SK-N-SH treated with all-trans-retinoic acid at 6 μM for 48 hours (cell line): ENCODE data around the gene PUM2.

Experiments
- ATAC-seq: fragments of 200-7000 bp; cut with Tn5 transposase; 3 replicates; pipeline ENCODE4 v1.9.1; 2020; ENCODE audit warnings: mild to moderate bottlenecking, moderate library complexity
- ARNTL ChIP-seq: fragments of 450-650 bp; formaldehyde crosslinking; IDR thresholded peaks from 2 replicates; pipeline ENCODE4 v1.5.0; 2020; ENCODE audit warnings: low read depth, mild to moderate bottlenecking, moderate library complexity, borderline replicate concordance
- BACH2 ChIP-seq: fragments of 250-450 bp; sonication (Bioruptor Pico); IDR thresholded peaks from 2 replicates; pipeline ENCODE4 v1.9.0; 2021; ENCODE audit warnings: mild to moderate bottlenecking, borderline replicate concordance
- CREB5 ChIP-seq: fragments of 250-450 bp; sonication (Bioruptor Pico); IDR thresholded peaks from 2 replicates; pipeline ENCODE4 v1.5.1; 2020; ENCODE audit warnings: low read depth, mild to moderate bottlenecking, moderate library complexity
- CSDC2 ChIP-seq: fragments of 250-450 bp; sonication (Bioruptor Pico); IDR thresholded peaks from 2 replicates; pipeline ENCODE4 v1.5.0; 2020; ENCODE audit warnings: mild to moderate bottlenecking, moderate library complexity
- CSRNP3 ChIP-seq: fragments of 250-450 bp; sonication (Bioruptor Pico); IDR thresholded peaks from 2 replicates; pipeline ENCODE4 v1.5.1; 2021; ENCODE audit warnings: mild to moderate bottlenecking, moderate library complexity
- ESRRG ChIP-seq: fragments of 250-450 bp; sonication (Bioruptor Pico); IDR thresholded peaks from 2 replicates; pipeline ENCODE4 v1.6.1; 2021; ENCODE audit warnings: mild to moderate bottlenecking
- ISL1 ChIP-seq: fragments of 250-450 bp; sonication (Bioruptor Pico); IDR thresholded peaks from 2 replicates; pipeline ENCODE4 v2.1.2; 2022; ENCODE audit warnings: mild to moderate bottlenecking, moderate library complexity
- OSR1 ChIP-seq: fragments of 250-450 bp; sonication (Bioruptor Pico); IDR thresholded peaks from 2 replicates; pipeline ENCODE4 v1.8.0; 2022; ENCODE audit warnings: moderate library complexity, mild to moderate bottlenecking, inconsistent platforms
- PATZ1 ChIP-seq: fragments of 250-450 bp; sonication (Bioruptor Pico); IDR thresholded peaks from 2 replicates; pipeline ENCODE4 v1.8.0; 2020; ENCODE audit warnings: mild to moderate bottlenecking, moderate library complexity, borderline replicate concordance
- PPARA ChIP-seq: fragments of 250-450 bp; sonication (Bioruptor Pico); IDR thresholded peaks from 2 replicates; pipeline ENCODE4 v1.5.0; 2020; ENCODE audit warnings: mild to moderate bottlenecking, borderline replicate concordance
- RARB ChIP-seq: fragments of 250-450 bp; sonication (Bioruptor Pico); IDR thresholded peaks from 2 replicates; pipeline ENCODE4 v1.8.0; 2021; ENCODE audit warnings: mild to moderate bottlenecking, moderate library complexity
- SNAI2 ChIP-seq: fragments of 250-450 bp; sonication (Bioruptor Pico); IDR thresholded peaks from 2 replicates; pipeline ENCODE4 v1.5.0; 2020; ENCODE audit warnings: mild to moderate bottlenecking, moderate library complexity
- TCF4 ChIP-seq: fragments of 250-450 bp; sonication (Bioruptor Pico); IDR thresholded peaks from 2 replicates; pipeline ENCODE4 v1.8.0; 2021; ENCODE audit warnings: mild to moderate bottlenecking, moderate library complexity, borderline replicate concordance
- TOX ChIP-seq: fragments of 250-450 bp; sonication (Bioruptor Pico); IDR thresholded peaks from 2 replicates; pipeline ENCODE4 v1.8.0; 2021; ENCODE audit warnings: mild to moderate bottlenecking, moderate library complexity, borderline replicate concordance
- TSHZ2 ChIP-seq: fragments of 250-450 bp; sonication (Bioruptor Pico); IDR thresholded peaks from 2 replicates; pipeline ENCODE4 v1.5.0; 2020; ENCODE audit warnings: mild to moderate bottlenecking, moderate library complexity
- ZC3H10 ChIP-seq: fragments of 250-450 bp; sonication (Bioruptor Pico); IDR thresholded peaks from 2 replicates; pipeline ENCODE4 v1.5.1; 2021; ENCODE audit warnings: mild to moderate bottlenecking, moderate library complexity
- ZFP3 ChIP-seq: fragments of 250-450 bp; sonication (Bioruptor Pico); IDR thresholded peaks from 2 replicates; pipeline ENCODE4 v1.5.0; 2020; ENCODE audit warnings: mild to moderate bottlenecking, moderate library complexity
- ZFP30 ChIP-seq: fragments of 450-650 bp; formaldehyde crosslinking; IDR thresholded peaks from 2 replicates; pipeline ENCODE4 v1.5.0; 2022; ENCODE audit warnings: mild to moderate bottlenecking, moderate library complexity
- ZNF565 ChIP-seq: fragments of 450-650 bp; formaldehyde crosslinking; conservative IDR thresholded peaks from 2 replicates; pipeline ENCODE4 v1.5.0; 2020; ENCODE audit warnings: low read depth, mild to moderate bottlenecking, moderate library complexity
- ZNF70 ChIP-seq: fragments of 450-650 bp; formaldehyde crosslinking; IDR thresholded peaks from 2 replicates; pipeline ENCODE4 v1.5.0; 2020; ENCODE audit warnings: mild to moderate bottlenecking, moderate library complexity
- ZNF8 ChIP-seq: fragments of 450-650 bp; formaldehyde crosslinking; IDR thresholded peaks from 2 replicates; pipeline ENCODE4 v1.5.0; 2020; ENCODE audit warnings: mild to moderate bottlenecking, moderate library complexity
- TF ChIP-seq, protein P1 (sequence below): fragments of 250-450 bp; sonication (Bioruptor Pico); IDR thresholded peaks from 2 replicates; pipeline ENCODE4 v1.8.0; 2021; ENCODE audit warnings: low read depth, mild to moderate bottlenecking, moderate library complexity, borderline replicate concordance

The PUM2 gene

GRCh38 chr2:20303966-20304365, 46.7 kb downstream of the PUM2 start (continued):
- no peak for TF ChIP-seq PATZ1
- no peak for TF ChIP-seq RARB
- no peak for TF ChIP-seq ZC3H10 (CRISPR knock-in tag)
- TF ChIP-seq, protein P1, sequence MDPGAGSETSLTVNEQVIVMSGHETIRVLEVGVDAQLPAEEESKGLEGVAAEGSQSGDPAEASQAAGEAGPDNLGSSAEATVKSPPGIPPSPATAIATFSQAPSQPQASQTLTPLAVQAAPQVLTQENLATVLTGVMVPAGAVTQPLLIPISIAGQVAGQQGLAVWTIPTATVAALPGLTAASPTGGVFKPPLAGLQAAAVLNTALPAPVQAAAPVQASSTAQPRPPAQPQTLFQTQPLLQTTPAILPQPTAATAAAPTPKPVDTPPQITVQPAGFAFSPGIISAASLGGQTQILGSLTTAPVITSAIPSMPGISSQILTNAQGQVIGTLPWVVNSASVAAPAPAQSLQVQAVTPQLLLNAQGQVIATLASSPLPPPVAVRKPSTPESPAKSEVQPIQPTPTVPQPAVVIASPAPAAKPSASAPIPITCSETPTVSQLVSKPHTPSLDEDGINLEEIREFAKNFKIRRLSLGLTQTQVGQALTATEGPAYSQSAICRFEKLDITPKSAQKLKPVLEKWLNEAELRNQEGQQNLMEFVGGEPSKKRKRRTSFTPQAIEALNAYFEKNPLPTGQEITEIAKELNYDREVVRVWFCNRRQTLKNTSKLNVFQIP (CRISPR knock-in tag): no peak
- TF ChIP-seq CSRNP3 (CRISPR knock-in tag): no peak
- TF ChIP-seq ZNF8: no peak

GRCh38 chr2:20302019-20302418, 48.6 kb downstream of the PUM2 start:
- no peak for ATAC-seq

DNA sequence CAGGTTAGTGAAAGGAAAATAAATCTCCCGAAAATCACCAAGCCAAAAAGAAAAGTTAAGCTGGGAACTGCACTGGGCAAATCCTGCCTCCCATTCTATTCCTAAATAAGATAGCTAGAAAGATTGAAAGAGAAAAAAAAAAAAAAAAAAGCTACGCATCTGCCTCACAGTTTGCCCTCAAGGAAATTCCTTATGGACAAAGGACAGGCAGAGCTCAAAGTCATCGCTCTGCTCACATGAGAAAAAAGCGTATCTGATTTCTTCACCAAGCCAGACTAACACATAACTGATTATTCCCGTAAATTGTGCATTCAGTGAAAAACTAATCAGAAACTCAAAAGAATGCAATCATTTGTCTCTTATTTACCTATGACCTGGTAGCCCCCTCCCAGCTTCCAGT, 50.0 kb downstream of the PUM2 start:
- TF ChIP-seq ZNF70 (CRISPR knock-in tag) (no peak), ZFP30 (CRISPR knock-in tag) (no peak), ISL1 (CRISPR knock-in tag) (no peak), TCF4 (CRISPR knock-in tag) (no peak), RARB (no peak), ZC3H10 (CRISPR knock-in tag) (no peak)
- TF ChIP-seq, all 23 proteins: peak for 0
- no peak for ATAC-seq

More at GRCh38 chr2:20302019-20302418, 48.6 kb downstream of the PUM2 start:
- TF ChIP-seq, protein P1 (CRISPR knock-in tag): no peak
- TF ChIP-seq ARNTL (CRISPR knock-in tag): no peak
- no peak for TF ChIP-seq TOX (CRISPR knock-in tag)

GRCh38 chr2:20299113-20299512, 51.5 kb downstream of the PUM2 start:
- TF ChIP-seq ESRRG (CRISPR knock-in tag) (no peak), ARNTL (CRISPR knock-in tag) (no peak), ZFP30 (CRISPR knock-in tag) (no peak), ZNF70 (CRISPR knock-in tag) (no peak), SNAI2 (no peak), ZNF565 (CRISPR knock-in tag) (no peak), CREB5 (CRISPR knock-in tag) (no peak), RARB (no peak), CSRNP3 (CRISPR knock-in tag) (no peak), TSHZ2 (no peak), TCF4 (CRISPR knock-in tag) (no peak), OSR1 (CRISPR knock-in tag) (no peak), CSDC2 (no peak), ZFP3 (CRISPR knock-in tag) (no peak), PPARA (CRISPR knock-in tag) (no peak), ISL1 (CRISPR knock-in tag) (no peak), BACH2 (CRISPR knock-in tag) (no peak), ZC3H10 (CRISPR knock-in tag) (no peak)
- TF ChIP-seq, protein P1 (CRISPR knock-in tag): no peak
- ATAC-seq: no peak
